GM18868 (cell line): ENCODE data around the gene NHLRC2.
A peak's percentile ranks its signal among the peaks of the same experiment; 100 is the strongest.

Experiments used
- ATAC-seq: cut with Tn5 transposase; IDR thresholded peaks from one replicate; pipeline ENCODE4 v1.9.1; 2021; ENCODE audit warnings: mild to moderate bottlenecking, moderate library complexity; ENCODE audit not compliant: unreplicated experiment

The NHLRC2 gene

GRCh38 chr10:113858541-113858940 is 4.1 kb downstream of the NHLRC2 start:
- ATAC-seq: no peak

GRCh38 chr10:113859261-113859660 is 4.8 kb downstream of the NHLRC2 start:
- peak; percentile 45 for ATAC-seq

GRCh38 chr10:113865901-113866300 is 11.4 kb downstream of the NHLRC2 start:
- no peak for ATAC-seq

- no peak for ATAC-seq
Measured at GRCh38 chr10:113866551-113867394, 12.3 kb downstream of the NHLRC2 start.

- ATAC-seq: no peak
Measured at GRCh38 chr10:113867904-113868303, 13.4 kb downstream of the NHLRC2 start.

GRCh38 chr10:113869789-113870188 is 15.3 kb downstream of the NHLRC2 start:
- no peak for ATAC-seq

GRCh38 chr10:113872139-113873030 is 17.9 kb downstream of the NHLRC2 start:
- ATAC-seq: no peak

GRCh38 chr10:113875212-113875611 is 20.8 kb downstream of the NHLRC2 start:
- ATAC-seq: no peak

GRCh38 chr10:113876461-113876860 is 22.0 kb downstream of the NHLRC2 start:
- ATAC-seq: no peak

GRCh38 chr10:113879691-113880090 is 25.2 kb downstream of the NHLRC2 start:
- peak; percentile 91 for ATAC-seq

- no peak for ATAC-seq
Measured at GRCh38 chr10:113880236-113880635, 25.8 kb downstream of the NHLRC2 start.

- ATAC-seq: no peak
Measured at GRCh38 chr10:113882240-113882639, 27.8 kb downstream of the NHLRC2 start.

GRCh38 chr10:113889911-113890310 is 35.5 kb downstream of the NHLRC2 start:
- no peak for ATAC-seq

GRCh38 chr10:113890769-113891168 is 36.3 kb downstream of the NHLRC2 start:
- ATAC-seq: no peak

- ATAC-seq: no peak
Measured at GRCh38 chr10:113891476-113891875, 37.0 kb downstream of the NHLRC2 start.

- no peak for ATAC-seq
Measured at GRCh38 chr10:113893570-113893969, 39.1 kb downstream of the NHLRC2 start.

- no peak for ATAC-seq
Measured at GRCh38 chr10:113894581-113894980, 40.1 kb downstream of the NHLRC2 start.

GRCh38 chr10:113895018-113895417 is 40.6 kb downstream of the NHLRC2 start:
- ATAC-seq: no peak

GRCh38 chr10:113897693-113898618 is 43.5 kb downstream of the NHLRC2 start:
- no peak for ATAC-seq

- no peak for ATAC-seq
Measured at GRCh38 chr10:113899952-113900598, 45.6 kb downstream of the NHLRC2 start.
